Dermis blood vessel endothelial cell (primary cell): ENCODE measurements around the gene CHRNE. TPM values are rescaled to one million over a fixed set of nuclear protein-coding genes. Genes with fewer than 3 reads are reported as not detected.
A peak's percentile ranks its signal among the peaks of the same experiment; 100 is the strongest.

ENCODE experiments used
- DNase-seq: peaks from one replicate; pipeline ENCODE4 v3.0.0; 2010
- total RNA-seq: library from RNA; depleted of rRNA; stranded (reverse); fragments of >200 nt; gene quantifications from 2 replicates; pipeline ENCODE4 v1.2.3, GENCODE V29; 2014

The CHRNE gene
- total RNA-seq, 1 donor from 2014 or later: 0.85 TPM

GRCh38 chr17:4852567-4853207 lies 50.2 kb downstream of the CHRNE start:
- peak; percentile 78 for DNase-seq

GRCh38 chr17:4851084-4851483 lies 51.8 kb downstream of the CHRNE start:
- no peak for DNase-seq

DNA sequence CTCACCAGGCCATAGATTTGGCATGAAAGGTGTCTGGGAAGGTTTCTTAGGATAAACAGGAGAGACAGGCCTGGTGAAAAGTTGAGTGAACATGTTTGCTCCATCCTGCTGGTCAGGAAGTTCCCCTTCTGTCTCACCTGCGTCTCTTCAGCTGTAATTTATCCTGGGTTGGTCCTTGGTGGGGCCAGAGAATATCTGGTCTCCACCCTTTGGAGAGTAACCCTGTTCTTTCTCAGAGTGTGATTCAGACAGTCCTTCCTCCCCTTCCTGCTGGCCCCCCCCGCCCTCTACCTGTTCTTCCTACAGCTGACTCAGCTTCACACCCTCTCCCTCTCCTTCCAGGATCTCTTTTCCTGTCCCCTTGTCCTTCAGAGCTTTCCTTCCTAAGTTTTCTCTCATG lies 52.7 kb downstream of the CHRNE start:
- DNase-seq: peak; percentile 15

DNA sequence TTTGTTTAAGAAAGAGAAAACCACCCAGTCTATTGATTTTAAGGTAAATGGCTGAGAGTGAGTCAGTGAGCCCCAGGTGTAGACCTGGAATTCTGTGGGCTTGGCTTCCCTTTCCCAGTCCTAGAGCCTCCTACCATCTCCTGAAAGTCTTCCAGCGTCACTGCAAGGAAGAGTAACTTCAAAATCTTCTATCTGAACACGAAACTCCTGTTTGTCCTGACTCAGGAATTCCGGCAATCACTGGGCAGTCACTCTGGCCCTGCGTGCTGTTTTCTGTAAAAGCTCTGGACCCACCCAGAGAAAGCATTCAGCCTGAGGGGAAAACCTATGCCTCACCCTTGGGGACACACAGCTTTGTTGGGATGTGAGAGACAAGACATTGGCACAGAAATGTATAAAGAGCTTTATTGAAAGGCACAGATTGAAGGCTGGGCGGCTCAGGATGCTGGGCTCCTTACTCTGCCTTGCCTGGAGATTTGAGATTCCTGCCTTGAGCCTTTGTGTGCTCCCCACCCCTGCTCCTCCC lies 53.8 kb downstream of the CHRNE start:
- no peak for DNase-seq

Other genes starting within 250 kb of the CHRNE start
- gene PELP1, start 199.0 kb downstream of the CHRNE start, total RNA-seq: 33.5 and 64.0 TPM in 2 replicates
- gene ARRB2, start 192.5 kb downstream of the CHRNE start, total RNA-seq: 6.6 and 9.6 TPM in 2 replicates
- 12.1 TPM in 2 replicates for gene MED11, start 171.7 kb downstream of the CHRNE start, total RNA-seq
- gene ZMYND15, start 163.3 kb downstream of the CHRNE start, total RNA-seq: 0.05 TPM in 1 of 2 replicates, not detected in the other
- gene CXCL16, start 163.2 kb downstream of the CHRNE start, total RNA-seq: 1.5 and 2.2 TPM in 2 replicates
- gene TM4SF5, start 131.2 kb downstream of the CHRNE start, total RNA-seq: not detected in 2 replicates
- 0.51 TPM in 1 of 2 replicates, not detected in the other for gene VMO1, start 116.7 kb downstream of the CHRNE start, total RNA-seq
- gene GLTPD2, start 114.1 kb downstream of the CHRNE start, total RNA-seq: not detected in 2 replicates
- gene PSMB6, start 106.9 kb downstream of the CHRNE start, total RNA-seq: 157 and 202 TPM in 2 replicates
- gene PLD2, start 95.9 kb downstream of the CHRNE start, total RNA-seq: 35.1 and 47.2 TPM in 2 replicates
- 44.9 and 58.2 TPM in 2 replicates for gene MINK1, start 69.8 kb downstream of the CHRNE start, total RNA-seq
- gene C17orf107, start 3.6 kb downstream of the CHRNE start, total RNA-seq: 0.68 and 1.1 TPM in 2 replicates
- gene GP1BA, start 29.2 kb upstream of the CHRNE start, total RNA-seq: not detected in 2 replicates
- 59.2 and 67.8 TPM in 2 replicates for gene SLC25A11, start 36.9 kb upstream of the CHRNE start, total RNA-seq
- 13.6 and 23.7 TPM in 2 replicates for gene RNF167, start 37.2 kb upstream of the CHRNE start, total RNA-seq
- 298 and 729 TPM in 2 replicates for gene PFN1, start 45.4 kb upstream of the CHRNE start, total RNA-seq
- 3.3 and 7.0 TPM in 2 replicates for gene ENO3, start 48.0 kb upstream of the CHRNE start, total RNA-seq
- gene SPAG7, start 64.7 kb upstream of the CHRNE start, total RNA-seq: 57.5 and 64.1 TPM in 2 replicates
- gene CAMTA2, start 84.6 kb upstream of the CHRNE start, total RNA-seq: 4.9 and 11.4 TPM in 2 replicates
- gene INCA1, start 94.4 kb upstream of the CHRNE start, total RNA-seq: 0.33 and 0.34 TPM in 2 replicates
- gene KIF1C, start 94.9 kb upstream of the CHRNE start, total RNA-seq: 105 and 189 TPM in 2 replicates
- 0.17 and 0.47 TPM in 2 replicates for gene SLC52A1, start 132.3 kb upstream of the CHRNE start, total RNA-seq
- gene ZFP3, start 175.4 kb upstream of the CHRNE start, total RNA-seq: 1.9 and 2.0 TPM in 2 replicates
- 6.2 and 6.3 TPM in 2 replicates for gene ZNF232, start 208.8 kb upstream of the CHRNE start, total RNA-seq
- 0.05 TPM in 1 of 2 replicates, not detected in the other for gene USP6, start 212.9 kb upstream of the CHRNE start, total RNA-seq